ENCODE results near the gene OSBP2.
"Not testable (repeated sequence)": the region's sequence is repeated elsewhere in the genome, so short reads cannot be mapped to it uniquely, and the experiment has no call there.

OSBP2 gene

GRCh38 chr22:30732426-30732825, 37.8 kb downstream of the OSBP2 start:
- no peaks in the 10 kb centered on the region for H3K36me3 ChIP-seq
- H3K4me1 ChIP-seq: no peaks in the 10 kb centered on the region
- no peaks in the 10 kb centered on the region for H3K27me3 ChIP-seq
- no peak overlapping the region for H3K4me3 ChIP-seq (ENCODE audit: low read depth, low read length)
- H3K9me3 ChIP-seq: no peaks in the 10 kb centered on the region
- no peak for DNase-seq
- no peak for TF ChIP-seq CTCF (IDR thresholded peaks at IDR 0.05; ENCODE audit: low read depth, low read length)

GRCh38 chr22:30733181-30733631, 38.5 kb downstream of the OSBP2 start:
- Histone ChIP-seq H3K27me3 (no peaks in the 10 kb centered on the region), H3K4me1 (no peaks in the 10 kb centered on the region), H3K9me3 (no peaks in the 10 kb centered on the region), H3K36me3 (no peaks in the 10 kb centered on the region), H3K4me3 (ENCODE audit: low read depth, low read length) (no peak overlapping the region)
- no peak for DNase-seq
- TF ChIP-seq CTCF (IDR thresholded peaks at IDR 0.05; ENCODE audit: low read depth, low read length): no peak

GRCh38 chr22:30740007-30740406, 45.3 kb downstream of the OSBP2 start:
- H3K4me1 ChIP-seq; H3K27me3 ChIP-seq; H3K4me3 ChIP-seq (ENCODE audit: low read depth, low read length); DNase-seq; H3K36me3 ChIP-seq; H3K9me3 ChIP-seq: not testable (repeated sequence)

GRCh38 chr22:30740511-30740910, 45.8 kb downstream of the OSBP2 start:
- not testable (repeated sequence) for H3K4me1 ChIP-seq; H3K36me3 ChIP-seq; H3K27me3 ChIP-seq; H3K9me3 ChIP-seq; DNase-seq; H3K4me3 ChIP-seq (ENCODE audit: low read depth, low read length)

GRCh38 chr22:30742291-30743256, 47.9 kb downstream of the OSBP2 start:
- Histone ChIP-seq H3K4me3 (ENCODE audit: low read depth, low read length) (no peak overlapping the region), H3K4me1 (no peaks in the 10 kb centered on the region), H3K36me3 (no peaks in the 10 kb centered on the region), H3K27me3 (no peaks in the 10 kb centered on the region), H3K9me3 (no peaks in the 10 kb centered on the region)
- no peak for DNase-seq
- no peak for TF ChIP-seq CTCF (IDR thresholded peaks at IDR 0.05; ENCODE audit: low read depth, low read length)

- Histone ChIP-seq H3K4me3 (ENCODE audit: low read depth, low read length) (no peak overlapping the region), H3K27me3 (no peaks in the 10 kb centered on the region), H3K36me3 (no peaks in the 10 kb centered on the region), H3K9me3 (no peaks in the 10 kb centered on the region), H3K4me1 (no peaks in the 10 kb centered on the region)
- DNase-seq: no peak
- no peak for TF ChIP-seq CTCF (IDR thresholded peaks at IDR 0.05; ENCODE audit: low read depth, low read length)
Measured at GRCh38 chr22:30743257-30744020, 48.8 kb downstream of the OSBP2 start.

GRCh38 chr22:30744224-30744623, 49.5 kb downstream of the OSBP2 start:
- DNase-seq: no peak
- H3K36me3 ChIP-seq: no peaks in the 10 kb centered on the region
- no peak for TF ChIP-seq CTCF (IDR thresholded peaks at IDR 0.05; ENCODE audit: low read depth, low read length)
- no peak overlapping the region for H3K4me3 ChIP-seq (ENCODE audit: low read depth, low read length)
- H3K9me3 ChIP-seq: no peaks in the 10 kb centered on the region
- H3K4me1 ChIP-seq: no peaks in the 10 kb centered on the region
- no peaks in the 10 kb centered on the region for H3K27me3 ChIP-seq
